Stimulated activated naive CD8-positive, alpha-beta T cell treated with anti-CD3 and anti-CD28 coated beads, Interleukin-15, amount 100 ng/mL, for 72 hours (primary cell): Measurements from ENCODE around the gene GLRB.
"Not testable (repeated sequence)": the region's sequence is repeated elsewhere in the genome, so short reads cannot be mapped to it uniquely, and the experiment has no call there.

ENCODE experiments used
- ATAC-seq: fragments of 150-1000 bp; cut with Tn5 transposase; 2 replicates; pipeline ENCODE4 v1.10.0; 2021; ENCODE audit warnings: mild to moderate bottlenecking, moderate library complexity
- DNase-seq, 2 donors: peaks; one replicate each; pipeline ENCODE4 v3.0.0; 2021 to 2022
- H3K27ac Mint-ChIP-seq, 2 donors: one replicate each; pipeline ENCODE4 v1.8.0; 2022; ENCODE audit warnings: mild to moderate bottlenecking in 2 of 2, mixed read lengths in 2 of 2, moderate library complexity in 2 of 2
- H3K27me3 Mint-ChIP-seq: one replicate; pipeline ENCODE4 v1.8.0; 2022; ENCODE audit warnings: mixed read lengths
- H3K4me1 Mint-ChIP-seq: one replicate; pipeline ENCODE4 v1.8.0; 2022; ENCODE audit warnings: mild to moderate bottlenecking, mixed read lengths
- H3K4me3 Mint-ChIP-seq, 2 donors: one replicate each; pipeline ENCODE4 v1.8.0; 2022; ENCODE audit warnings: mild to moderate bottlenecking in 2 of 2, mixed read lengths in 2 of 2, moderate library complexity in 1 of 2
- H3K9me3 Mint-ChIP-seq, 2 donors: one replicate each; pipeline ENCODE4 v1.8.0; 2022; ENCODE audit warnings: mixed read lengths in 2 of 2

The GLRB gene

GRCh38 chr4:157075811-157076577 lies at the start of gene GLRB:
Gene GLRB, plus strand, starts transcription at chr4:157076150. Its CDS starts 1,875 bp downstream, at chr4:157078025.
- ATAC-seq (no peak), DNase-seq (no peak)
- no peak within 1 kb of the TSS for H3K4me3 Mint-ChIP-seq
- H3K27me3 Mint-ChIP-seq, result peaks cover 25% of the 10 kb centered on the region
- H3K9me3 Mint-ChIP-seq, result peaks cover 0 to 5% of the 10 kb centered on the region in 2 donors
- no peak within 1 kb of the TSS for H3K27ac Mint-ChIP-seq
- no peaks in the 10 kb centered on the region for H3K4me1 Mint-ChIP-seq

GRCh38 chr4:157035471-157035870 lies 40.5 kb upstream of the GLRB start:
- no peak overlapping the region for H3K27ac Mint-ChIP-seq
- no peak overlapping the region for H3K4me3 Mint-ChIP-seq

GRCh38 chr4:157040405-157040804 lies 35.5 kb upstream of the GLRB start:
- DNase-seq, result no peak
- H3K4me3 Mint-ChIP-seq, result no peak overlapping the region
- no peaks in the 10 kb centered on the region for H3K4me1 Mint-ChIP-seq
- no peaks in the 10 kb centered on the region for H3K9me3 Mint-ChIP-seq
- H3K27me3 Mint-ChIP-seq, result no peaks in the 10 kb centered on the region
- no peak overlapping the region for H3K27ac Mint-ChIP-seq
- ATAC-seq, result no peak

More at GRCh38 chr4:157035471-157035870, 40.5 kb upstream of the GLRB start:
- Mint-ChIP-seq H3K9me3 (no peaks in the 10 kb centered on the region), H3K4me1 (no peaks in the 10 kb centered on the region), H3K27me3 (no peaks in the 10 kb centered on the region)
- ATAC-seq (no peak), DNase-seq (no peak)

GRCh38 chr4:157043131-157043530 lies 32.8 kb upstream of the GLRB start:
- Mint-ChIP-seq H3K27me3 (no peaks in the 10 kb centered on the region), H3K9me3 (peaks cover 0 to 4% of the 10 kb centered on the region in 2 donors), H3K4me1 (no peaks in the 10 kb centered on the region), H3K4me3 (no peak overlapping the region), H3K27ac (no peak overlapping the region)
- no peak for ATAC-seq
- DNase-seq, result no peak

GRCh38 chr4:157045507-157046127 lies 30.3 kb upstream of the GLRB start:
- Mint-ChIP-seq H3K4me3 (no peak overlapping the region), H3K27me3 (no peaks in the 10 kb centered on the region), H3K4me1 (no peaks in the 10 kb centered on the region), H3K9me3 (peaks cover 0 to 4% of the 10 kb centered on the region in 2 donors), H3K27ac (no peak overlapping the region)
- DNase-seq (no peak), ATAC-seq (no peak)

- Mint-ChIP-seq H3K9me3 (peaks cover 0 to 4% of the 10 kb centered on the region in 2 donors), H3K4me1 (no peaks in the 10 kb centered on the region), H3K27ac (no peak overlapping the region), H3K27me3 (no peaks in the 10 kb centered on the region), H3K4me3 (no peak overlapping the region)
- ATAC-seq, result no peak
- DNase-seq, result no peak
Observed at GRCh38 chr4:157048248-157048647, 27.7 kb upstream of the GLRB start.

- Mint-ChIP-seq H3K4me1 (no peaks in the 10 kb centered on the region), H3K4me3 (no peak overlapping the region), H3K27ac (no peak overlapping the region), H3K9me3 (peaks cover 0 to 4% of the 10 kb centered on the region in 2 donors), H3K27me3 (no peaks in the 10 kb centered on the region)
- ATAC-seq (no peak), DNase-seq (no peak)
Observed at GRCh38 chr4:157050561-157050960, 25.4 kb upstream of the GLRB start.

- no peaks in the 10 kb centered on the region for H3K9me3 Mint-ChIP-seq
- H3K27ac Mint-ChIP-seq, result no peak overlapping the region
- no peak for ATAC-seq
Observed at GRCh38 chr4:157052429-157053040, 23.4 kb upstream of the GLRB start.

GRCh38 chr4:157057218-157057617 lies 18.7 kb upstream of the GLRB start:
- H3K27ac Mint-ChIP-seq, result no peak overlapping the region
- H3K4me1 Mint-ChIP-seq, result no peaks in the 10 kb centered on the region
- no peaks in the 10 kb centered on the region for H3K27me3 Mint-ChIP-seq
- H3K9me3 Mint-ChIP-seq, result no peaks in the 10 kb centered on the region
- no peak overlapping the region for H3K4me3 Mint-ChIP-seq
- ATAC-seq, result no peak
- no peak for DNase-seq

More at GRCh38 chr4:157052429-157053040, 23.4 kb upstream of the GLRB start:
- Mint-ChIP-seq H3K4me3 (no peak overlapping the region), H3K27me3 (no peaks in the 10 kb centered on the region), H3K4me1 (no peaks in the 10 kb centered on the region)
- DNase-seq, result no peak

- not testable (repeated sequence) for ATAC-seq
Observed at GRCh38 chr4:157058899-157059298, 17.1 kb upstream of the GLRB start.

GRCh38 chr4:157072002-157072401 lies 3.9 kb upstream of the GLRB start:
- H3K27me3 Mint-ChIP-seq, result peaks cover 23% of the 10 kb centered on the region
- peaks cover 0 to 5% of the 10 kb centered on the region in 2 donors for H3K9me3 Mint-ChIP-seq
- ATAC-seq (no peak), DNase-seq (no peak)
- no peak overlapping the region for H3K27ac Mint-ChIP-seq
- H3K4me3 Mint-ChIP-seq, result no peak overlapping the region
- no peaks in the 10 kb centered on the region for H3K4me1 Mint-ChIP-seq

More at GRCh38 chr4:157058899-157059298, 17.1 kb upstream of the GLRB start:
- not testable (repeated sequence) for H3K27me3 Mint-ChIP-seq, H3K4me1 Mint-ChIP-seq, H3K27ac Mint-ChIP-seq, DNase-seq, H3K9me3 Mint-ChIP-seq, H3K4me3 Mint-ChIP-seq

- Mint-ChIP-seq H3K27ac (no peak overlapping the region), H3K27me3 (peaks cover 25% of the 10 kb centered on the region), H3K9me3 (peaks cover 0 to 5% of the 10 kb centered on the region in 2 donors), H3K4me3 (no peak overlapping the region), H3K4me1 (no peaks in the 10 kb centered on the region)
- ATAC-seq (no peak), DNase-seq (no peak)
Observed at GRCh38 chr4:157075401-157075800, 549 bp upstream of the GLRB start.

- H3K4me3 Mint-ChIP-seq, result no peak overlapping the region
- no peaks in the 10 kb centered on the region for H3K4me1 Mint-ChIP-seq
- H3K27ac Mint-ChIP-seq, result no peak overlapping the region
- H3K27me3 Mint-ChIP-seq, result peaks cover 25% of the 10 kb centered on the region
- ATAC-seq (no peak), DNase-seq (no peak)
- peaks cover 0 to 5% of the 10 kb centered on the region in 2 donors for H3K9me3 Mint-ChIP-seq
Observed at GRCh38 chr4:157076578-157076947, 613 bp downstream of the GLRB start.

- no peak overlapping the region for H3K4me3 Mint-ChIP-seq
- no peaks in the 10 kb centered on the region for H3K9me3 Mint-ChIP-seq
- peaks cover 12% of the 10 kb centered on the region for H3K27me3 Mint-ChIP-seq
Observed at GRCh38 chr4:157079441-157079840, 3.5 kb downstream of the GLRB start.

GRCh38 chr4:157080605-157081004 lies 4.7 kb downstream of the GLRB start:
- H3K4me3 Mint-ChIP-seq, result no peak overlapping the region
- H3K27ac Mint-ChIP-seq, result no peak overlapping the region
- DNase-seq, result no peak
- ATAC-seq, result no peak
- H3K4me1 Mint-ChIP-seq, result no peaks in the 10 kb centered on the region
- H3K27me3 Mint-ChIP-seq, result peaks cover 12% of the 10 kb centered on the region
- no peaks in the 10 kb centered on the region for H3K9me3 Mint-ChIP-seq

More at GRCh38 chr4:157079441-157079840, 3.5 kb downstream of the GLRB start:
- Mint-ChIP-seq H3K27ac (no peak overlapping the region), H3K4me1 (no peaks in the 10 kb centered on the region)
- ATAC-seq, result no peak
- DNase-seq, result no peak

GRCh38 chr4:157095716-157096115 lies 19.8 kb downstream of the GLRB start:
- no peak for DNase-seq
- H3K9me3 Mint-ChIP-seq, result peaks cover 4 to 15% of the 10 kb centered on the region in 2 donors
- no peaks in the 10 kb centered on the region for H3K27me3 Mint-ChIP-seq
- ATAC-seq, result no peak
- no peaks in the 10 kb centered on the region for H3K4me1 Mint-ChIP-seq
- no peak overlapping the region for H3K4me3 Mint-ChIP-seq
- no peak overlapping the region for H3K27ac Mint-ChIP-seq
